OCI-LY3 (cell line): ENCODE measurements around the gene CRYGN.

Experiments used
- EZH2phosphoT487 ChIP-seq: fragments of 200-600 bp; shearing (Covaris generic); IDR thresholded peaks from 2 replicates; pipeline ENCODE4 v1.6.1; 2018; ENCODE audit warnings: antibody characterized with exemption, mixed run types, low read depth
- TF ChIP-seq, protein P1 (sequence below): fragments of 200-600, 300-600 bp; sonication (generic); IDR thresholded peaks from 2 replicates; pipeline ENCODE4 v1.5.1; 2014; ENCODE audit warnings: antibody characterized with exemption, low read length, low read depth

- TF ChIP-seq, protein P1, sequence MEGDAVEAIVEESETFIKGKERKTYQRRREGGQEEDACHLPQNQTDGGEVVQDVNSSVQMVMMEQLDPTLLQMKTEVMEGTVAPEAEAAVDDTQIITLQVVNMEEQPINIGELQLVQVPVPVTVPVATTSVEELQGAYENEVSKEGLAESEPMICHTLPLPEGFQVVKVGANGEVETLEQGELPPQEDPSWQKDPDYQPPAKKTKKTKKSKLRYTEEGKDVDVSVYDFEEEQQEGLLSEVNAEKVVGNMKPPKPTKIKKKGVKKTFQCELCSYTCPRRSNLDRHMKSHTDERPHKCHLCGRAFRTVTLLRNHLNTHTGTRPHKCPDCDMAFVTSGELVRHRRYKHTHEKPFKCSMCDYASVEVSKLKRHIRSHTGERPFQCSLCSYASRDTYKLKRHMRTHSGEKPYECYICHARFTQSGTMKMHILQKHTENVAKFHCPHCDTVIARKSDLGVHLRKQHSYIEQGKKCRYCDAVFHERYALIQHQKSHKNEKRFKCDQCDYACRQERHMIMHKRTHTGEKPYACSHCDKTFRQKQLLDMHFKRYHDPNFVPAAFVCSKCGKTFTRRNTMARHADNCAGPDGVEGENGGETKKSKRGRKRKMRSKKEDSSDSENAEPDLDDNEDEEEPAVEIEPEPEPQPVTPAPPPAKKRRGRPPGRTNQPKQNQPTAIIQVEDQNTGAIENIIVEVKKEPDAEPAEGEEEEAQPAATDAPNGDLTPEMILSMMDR: no peak
- TF ChIP-seq EZH2phosphoT487: no peak
Measured at GRCh38 chr7:151429560-151430331, 10.2 kb downstream of the CRYGN start.
